Measurements from ENCODE around the gene FOXP1.

Gene FOXP1

GRCh38 chr3:71215351-71215750, 368.2 kb downstream of the FOXP1 start:
- H4K20me1 ChIP-seq (ENCODE audit: insufficient read depth, low read length) = no peaks in the 10 kb centered on the region
- no peak overlapping the region for H3K4me2 ChIP-seq (ENCODE audit: low read length)
- no peaks in the 10 kb centered on the region for H3K9me3 ChIP-seq (ENCODE audit: low read length)
- H3K36me3 ChIP-seq (ENCODE audit: insufficient read depth, low read length) = peaks cover 8% of the 10 kb centered on the region; the same call in 1 of the 2 replicates
- H2AFZ ChIP-seq (ENCODE audit: low read length) = no peak overlapping the region
- no peak overlapping the region for H3K9ac ChIP-seq (ENCODE audit: low read length)
- H3F3A ChIP-seq (ENCODE audit: insufficient read depth, low read length) = no peaks in the 10 kb centered on the region
- no peaks in the 10 kb centered on the region for H3K9me2 ChIP-seq (ENCODE audit: low read depth, low read length)
- no peaks in the 10 kb centered on the region for H3K27me3 ChIP-seq (ENCODE audit: insufficient read depth, low read length)
- H3K79me2 ChIP-seq (ENCODE audit: insufficient read depth, low read length) = peaks cover 31% of the 10 kb centered on the region
- H3K27ac ChIP-seq (ENCODE audit: low read depth, low read length, poor library complexity, severe bottlenecking) = no peak overlapping the region
- no peak overlapping the region for H3K4me3 ChIP-seq (ENCODE audit: low read depth, low read length, poor library complexity, severe bottlenecking)
- H3K4me1 ChIP-seq (ENCODE audit: insufficient read depth, low read length, severe bottlenecking) = peaks cover 22% of the 10 kb centered on the region
- TF ChIP-seq CTCF (IDR thresholded peaks at IDR 0.05; ENCODE audit: low read length) (no peak), EZH2 (IDR thresholded peaks at IDR 0.05; ENCODE audit: borderline replicate concordance, low read length) (no peak)

- TF ChIP-seq CTCF (IDR thresholded peaks at IDR 0.05; ENCODE audit: low read length) (no peak), EZH2 (IDR thresholded peaks at IDR 0.05; ENCODE audit: borderline replicate concordance, low read length) (no peak)
- Histone ChIP-seq H3K9me2 (ENCODE audit: low read depth, low read length) (no peaks in the 10 kb centered on the region), H3F3A (ENCODE audit: insufficient read depth, low read length) (no peaks in the 10 kb centered on the region), H3K4me1 (ENCODE audit: insufficient read depth, low read length, severe bottlenecking) (peaks cover 22% of the 10 kb centered on the region), H2AFZ (ENCODE audit: low read length) (no peak overlapping the region), H3K4me3 (ENCODE audit: low read depth, low read length, poor library complexity, severe bottlenecking) (no peak overlapping the region), H4K20me1 (ENCODE audit: insufficient read depth, low read length) (no peaks in the 10 kb centered on the region), H3K4me2 (ENCODE audit: low read length) (no peak overlapping the region), H3K27ac (ENCODE audit: low read depth, low read length, poor library complexity, severe bottlenecking) (no peak overlapping the region), H3K9ac (ENCODE audit: low read length) (no peak overlapping the region), H3K27me3 (ENCODE audit: insufficient read depth, low read length) (no peaks in the 10 kb centered on the region), H3K9me3 (ENCODE audit: low read length) (no peaks in the 10 kb centered on the region), H3K36me3 (ENCODE audit: insufficient read depth, low read length) (peaks cover 8% of the 10 kb centered on the region; the same call in 1 of the 2 replicates), H3K79me2 (ENCODE audit: insufficient read depth, low read length) (peaks cover 37% of the 10 kb centered on the region)
Measured at GRCh38 chr3:71214797-71215196, 368.7 kb downstream of the FOXP1 start.

GRCh38 chr3:71214016-71214415, 369.5 kb downstream of the FOXP1 start:
- Histone ChIP-seq H3K4me2 (ENCODE audit: low read length) (no peak overlapping the region), H4K20me1 (ENCODE audit: insufficient read depth, low read length) (no peaks in the 10 kb centered on the region), H3K4me1 (ENCODE audit: insufficient read depth, low read length, severe bottlenecking) (peaks cover 26% of the 10 kb centered on the region), H3K9me2 (ENCODE audit: low read depth, low read length) (no peaks in the 10 kb centered on the region), H2AFZ (ENCODE audit: low read length) (no peak overlapping the region), H3K36me3 (ENCODE audit: insufficient read depth, low read length) (peaks cover 8% of the 10 kb centered on the region; the same call in 1 of the 2 replicates), H3K79me2 (ENCODE audit: insufficient read depth, low read length) (peaks cover 44% of the 10 kb centered on the region), H3K9me3 (ENCODE audit: low read length) (no peaks in the 10 kb centered on the region), H3K27ac (ENCODE audit: low read depth, low read length, poor library complexity, severe bottlenecking) (no peak overlapping the region), H3F3A (ENCODE audit: insufficient read depth, low read length) (no peaks in the 10 kb centered on the region), H3K4me3 (ENCODE audit: low read depth, low read length, poor library complexity, severe bottlenecking) (no peak overlapping the region), H3K9ac (ENCODE audit: low read length) (no peak overlapping the region), H3K27me3 (ENCODE audit: insufficient read depth, low read length) (no peaks in the 10 kb centered on the region)
- TF ChIP-seq EZH2 (IDR thresholded peaks at IDR 0.05; ENCODE audit: borderline replicate concordance, low read length) (no peak), CTCF (IDR thresholded peaks at IDR 0.05; ENCODE audit: low read length) (no peak)
